ENCODE measurements around the gene GRM7. TPM values are rescaled to one million over a fixed set of nuclear protein-coding genes. Genes with fewer than 3 reads are reported as not detected.

GRM7 gene
- total RNA-seq, 1 experiment from 2014 or later, result not detected

GRCh38 chr3:7205535-7205934, 344.6 kb downstream of the GRM7 start:
- BruUV-seq (replicated peaks), result no TSS peak
- Histone ChIP-seq H3K4me3 (ENCODE audit: low read depth, low read length, poor library complexity, severe bottlenecking) (no peak overlapping the region), H3K36me3 (ENCODE audit: insufficient read depth, low read length, poor library complexity, severe bottlenecking) (no peaks in the 10 kb centered on the region), H3K27me3 (replicated peaks; ENCODE audit: insufficient read depth, low read depth, low read length, poor library complexity) (no peaks in the 10 kb centered on the region), H3K4me1 (ENCODE audit: insufficient read depth, low read length, poor library complexity, severe bottlenecking) (no peaks in the 10 kb centered on the region), H3K9me3 (ENCODE audit: low read depth, low read length, poor library complexity, severe bottlenecking) (no peaks in the 10 kb centered on the region), H3K27ac (ENCODE audit: low read depth, low read length, poor library complexity, severe bottlenecking) (no peak overlapping the region)
- POLR2A ChIA-PET (ENCODE audit: low non-redundant PET), result no interaction called here
- TF ChIP-seq, protein P1, sequence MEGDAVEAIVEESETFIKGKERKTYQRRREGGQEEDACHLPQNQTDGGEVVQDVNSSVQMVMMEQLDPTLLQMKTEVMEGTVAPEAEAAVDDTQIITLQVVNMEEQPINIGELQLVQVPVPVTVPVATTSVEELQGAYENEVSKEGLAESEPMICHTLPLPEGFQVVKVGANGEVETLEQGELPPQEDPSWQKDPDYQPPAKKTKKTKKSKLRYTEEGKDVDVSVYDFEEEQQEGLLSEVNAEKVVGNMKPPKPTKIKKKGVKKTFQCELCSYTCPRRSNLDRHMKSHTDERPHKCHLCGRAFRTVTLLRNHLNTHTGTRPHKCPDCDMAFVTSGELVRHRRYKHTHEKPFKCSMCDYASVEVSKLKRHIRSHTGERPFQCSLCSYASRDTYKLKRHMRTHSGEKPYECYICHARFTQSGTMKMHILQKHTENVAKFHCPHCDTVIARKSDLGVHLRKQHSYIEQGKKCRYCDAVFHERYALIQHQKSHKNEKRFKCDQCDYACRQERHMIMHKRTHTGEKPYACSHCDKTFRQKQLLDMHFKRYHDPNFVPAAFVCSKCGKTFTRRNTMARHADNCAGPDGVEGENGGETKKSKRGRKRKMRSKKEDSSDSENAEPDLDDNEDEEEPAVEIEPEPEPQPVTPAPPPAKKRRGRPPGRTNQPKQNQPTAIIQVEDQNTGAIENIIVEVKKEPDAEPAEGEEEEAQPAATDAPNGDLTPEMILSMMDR (conservative IDR thresholded peaks at IDR 0.05; ENCODE audit: low read depth, low read length), result no peak
- no peak for TF ChIP-seq EZH2 (IDR thresholded peaks at IDR 0.05; ENCODE audit: borderline replicate concordance, low read depth, low read length, poor library complexity, severe bottlenecking)
- no peak for DNase-seq (ENCODE audit: low spot score)
- CTCF ChIA-PET, result no interaction called here
- intact Hi-C loops (cut with micrococcal nuclease; ENCODE audit: unreplicated experiment), result no loop called here

DNA sequence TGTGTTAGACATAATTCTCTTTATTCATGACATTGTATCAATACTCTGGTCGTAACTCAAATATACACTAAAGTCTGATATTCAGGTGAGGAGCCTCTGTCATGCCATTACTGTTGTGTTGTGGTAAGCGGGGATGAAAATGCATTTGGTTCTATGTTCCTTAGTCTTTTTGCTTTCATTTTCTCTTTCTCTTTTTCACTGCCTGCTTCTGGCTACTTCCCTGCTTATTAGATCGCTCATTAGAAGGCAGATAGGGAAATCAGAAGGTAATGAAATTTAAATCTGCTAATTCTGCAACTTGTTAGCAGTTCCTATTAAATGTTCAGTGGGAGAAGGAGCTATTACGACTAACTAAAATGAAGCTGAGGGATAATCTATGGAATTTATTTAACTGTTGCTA, 345.0 kb downstream of the GRM7 start:
- H3K36me3 ChIP-seq (ENCODE audit: insufficient read depth, low read length, poor library complexity, severe bottlenecking), result no peaks in the 10 kb centered on the region
- CTCF ChIA-PET, result no interaction called here
- TF ChIP-seq, protein P1 (conservative IDR thresholded peaks at IDR 0.05; ENCODE audit: low read depth, low read length), result no peak
- no peak for TF ChIP-seq EZH2 (IDR thresholded peaks at IDR 0.05; ENCODE audit: borderline replicate concordance, low read depth, low read length, poor library complexity, severe bottlenecking)
- H3K4me3 ChIP-seq (ENCODE audit: low read depth, low read length, poor library complexity, severe bottlenecking), result no peak overlapping the region
- H3K27me3 ChIP-seq (replicated peaks; ENCODE audit: insufficient read depth, low read depth, low read length, poor library complexity), result no peaks in the 10 kb centered on the region
- BruUV-seq (replicated peaks), result no TSS peak
- no peak overlapping the region for H3K27ac ChIP-seq (ENCODE audit: low read depth, low read length, poor library complexity, severe bottlenecking)
- no peaks in the 10 kb centered on the region for H3K9me3 ChIP-seq (ENCODE audit: low read depth, low read length, poor library complexity, severe bottlenecking)
- H3K4me1 ChIP-seq (ENCODE audit: insufficient read depth, low read length, poor library complexity, severe bottlenecking), result no peaks in the 10 kb centered on the region
- DNase-seq (ENCODE audit: low spot score), result no peak
- intact Hi-C loops (cut with micrococcal nuclease; ENCODE audit: unreplicated experiment), result no loop called here
- POLR2A ChIA-PET (ENCODE audit: low non-redundant PET), result no interaction called here

GRCh38 chr3:7207125-7207524, 346.2 kb downstream of the GRM7 start:
- no peaks in the 10 kb centered on the region for H3K27me3 ChIP-seq (replicated peaks; ENCODE audit: insufficient read depth, low read depth, low read length, poor library complexity)
- POLR2A ChIA-PET (ENCODE audit: low non-redundant PET), result no interaction called here
- no peak overlapping the region for H3K27ac ChIP-seq (ENCODE audit: low read depth, low read length, poor library complexity, severe bottlenecking)
- intact Hi-C loops (cut with micrococcal nuclease; ENCODE audit: unreplicated experiment), result no loop called here
- H3K36me3 ChIP-seq (ENCODE audit: insufficient read depth, low read length, poor library complexity, severe bottlenecking), result no peaks in the 10 kb centered on the region
- no TSS peak for BruUV-seq (replicated peaks)
- CTCF ChIA-PET, result interaction anchor here (0.6 kb wide), 1 partner anchor 1072 kb away, joined by 6 read pairs; no protein-coding TSS in a partner anchor
- no peaks in the 10 kb centered on the region for H3K9me3 ChIP-seq (ENCODE audit: low read depth, low read length, poor library complexity, severe bottlenecking)
- H3K4me3 ChIP-seq (ENCODE audit: low read depth, low read length, poor library complexity, severe bottlenecking), result no peak overlapping the region
- H3K4me1 ChIP-seq (ENCODE audit: insufficient read depth, low read length, poor library complexity, severe bottlenecking), result no peaks in the 10 kb centered on the region
- no peak for DNase-seq (ENCODE audit: low spot score)
- TF ChIP-seq, protein P1 (conservative IDR thresholded peaks at IDR 0.05; ENCODE audit: low read depth, low read length), result no peak
- TF ChIP-seq EZH2 (IDR thresholded peaks at IDR 0.05; ENCODE audit: borderline replicate concordance, low read depth, low read length, poor library complexity, severe bottlenecking), result no peak

Measured in A673 (cell line).